B cell (primary cell): ENCODE measurements around the gene DNTT. TPM values are rescaled to one million over a fixed set of nuclear protein-coding genes. Genes with fewer than 3 reads are reported as not detected.

Experiments
- ATAC-seq: fragments of 200-7000 bp; cut with Tn5 transposase; one replicate; pipeline ENCODE4 v1.10.0; 2021; ENCODE audit warnings: low read depth, mild to moderate bottlenecking, moderate number of reproducible peaks, moderate library complexity
- CTCF ChIA-PET: fragments of 350-600 bp; sonication (Branson Sonifier 250); formaldehyde crosslinking; loops from one replicate; lab custom pipeline; 2021; ENCODE audit warnings: antibody characterized with exemption, inconsistent platforms; lab: Charles Lee
- POLR2A ChIA-PET: fragments of 350-600 bp; sonication (Branson Sonifier 250); formaldehyde crosslinking; loops from one replicate; lab custom pipeline; 2021; ENCODE audit warnings: antibody characterized with exemption; lab: Charles Lee
- DNase-seq: peaks from one replicate; pipeline ENCODE4 v3.0.0; 2013
- H2AFZ ChIP-seq: 2 replicates; pipeline ENCODE4 v1.6.1; 2012; ENCODE audit warnings: mild to moderate bottlenecking, low read depth, low read length; ENCODE audit not compliant: insufficient read depth, poor library complexity, severe bottlenecking
- H3K27ac ChIP-seq, 2 donors: 1 replicate in 1 of 2; 2 replicates in 1 of 2; pipeline ENCODE4 v1.5.1; 2012 to 2013; ENCODE audit warnings: low read length in 2 of 2, mild to moderate bottlenecking in 2 of 2, moderate library complexity in 1 of 2
- H3K27me3 ChIP-seq, 4 experiments: fragments of 200-600 bp in 1 of 4; sonication (generic) in 1 of 4; replicated peaks in 1 of 4; 1 replicate in 2 of 4; 2 replicates in 2 of 4; pipeline versions ENCODE4 v1.6.1 to v1.7.0; 2013 to 2016; ENCODE audit warnings: low read length in 3 of 4, mild to moderate bottlenecking in 2 of 4, mixed read lengths in 1 of 4, moderate library complexity in 1 of 4; ENCODE audit not compliant: insufficient read depth in 4 of 4, control insufficient read depth in 3 of 4; ENCODE audit errors: control extremely low read depth in 1 of 4
- H3K36me3 ChIP-seq, 2 experiments: replicated peaks in 1 of 2; 1 replicate in 1 of 2; 2 replicates in 1 of 2; pipeline versions ENCODE4 v1.6.1 to v1.7.1; 2013; ENCODE audit warnings: low read length in 1 of 2; ENCODE audit not compliant: insufficient read depth in 2 of 2, control insufficient read depth in 1 of 2; ENCODE audit errors: control extremely low read depth in 1 of 2, extremely low read depth in 1 of 2
- H3K4me1 ChIP-seq, 2 donors: fragments of 200-600 bp in 1 of 2; sonication (generic) in 1 of 2; 1 replicate in 1 of 2; 2 replicates in 1 of 2; pipeline versions ENCODE4 v1.5.1 to v1.6.1; 2013 to 2017; ENCODE audit warnings: low read length in 2 of 2; ENCODE audit not compliant: control insufficient read depth in 2 of 2, insufficient read depth in 2 of 2
- H3K4me2 ChIP-seq: replicated peaks from 2 replicates; pipeline ENCODE3; 2012; ENCODE audit warnings: mild to moderate bottlenecking, low read depth, low read length; ENCODE audit not compliant: poor library complexity, severe bottlenecking
- H3K4me3 ChIP-seq, 5 experiments: fragments of 200-600 bp in 1 of 5; sonication (generic) in 1 of 5; 1 replicate in 3 of 5; 2 replicates in 2 of 5; pipeline versions ENCODE4 v1.5.1 to v1.7.0; 2011 to 2016; ENCODE audit warnings: low read length in 4 of 5, mild to moderate bottlenecking in 4 of 5, low read depth in 2 of 5, control low read depth in 1 of 5, moderate library complexity in 1 of 5; ENCODE audit not compliant: insufficient read depth in 1 of 5; ENCODE audit errors: control extremely low read depth in 1 of 5, extremely low read depth in 1 of 5
- H3K79me2 ChIP-seq: fragments of 200-600 bp; sonication (generic); one replicate; pipeline ENCODE4 v1.6.0; 2016; ENCODE audit warnings: low read length; ENCODE audit not compliant: control insufficient read depth, insufficient read depth
- H3K9ac ChIP-seq: fragments of 200-600 bp; sonication (generic); 2 replicates; pipeline ENCODE4 v1.6.1; 2017; ENCODE audit warnings: mild to moderate bottlenecking, low read length, moderate library complexity
- H3K9me3 ChIP-seq, 3 donors: one replicate each; pipeline versions ENCODE4 v1.6.1 to v1.7.1; 2013; ENCODE audit warnings: low read length in 2 of 3; ENCODE audit not compliant: control insufficient read depth in 2 of 3, insufficient read depth in 1 of 3; ENCODE audit errors: control extremely low read depth in 1 of 3
- H4K20me1 ChIP-seq: 2 replicates; pipeline ENCODE4 v1.6.0; 2012; ENCODE audit warnings: mild to moderate bottlenecking, low read length; ENCODE audit not compliant: insufficient read depth, control insufficient read depth, poor library complexity, severe bottlenecking
- H3K27ac Mint-ChIP-seq: one replicate; pipeline ENCODE4 v1.8.0; 2021; ENCODE audit warnings: mixed read lengths
- H3K27me3 Mint-ChIP-seq: one replicate; pipeline ENCODE4 v1.8.0; 2021; ENCODE audit warnings: mixed read lengths
- H3K4me1 Mint-ChIP-seq: one replicate; pipeline ENCODE4 v1.8.0; 2021; ENCODE audit warnings: mixed read lengths
- H3K4me3 Mint-ChIP-seq: one replicate; pipeline ENCODE4 v1.8.0; 2021; ENCODE audit warnings: mixed read lengths
- H3K9me3 Mint-ChIP-seq: one replicate; pipeline ENCODE4 v1.8.0; 2022; ENCODE audit warnings: mixed read lengths; ENCODE audit not compliant: insufficient read depth
- CTCF ChIP-seq: fragments of 200-600 bp; IDR thresholded peaks from one replicate; pipeline ENCODE4 v1.8.0; 2022; ENCODE audit warnings: antibody characterized with exemption, mild to moderate bottlenecking
- EZH2 ChIP-seq: IDR thresholded peaks from 2 replicates; pipeline ENCODE4 v1.6.1; 2012; ENCODE audit warnings: borderline replicate concordance, low read depth, mild to moderate bottlenecking, moderate library complexity, low read length; ENCODE audit not compliant: insufficient read depth, poor library complexity, severe bottlenecking
- WGBS: methylation state at CpG from one replicate; pipeline ENCODE4 v1.1.5; 2013; ENCODE audit warnings: missing lambda C conversion rate; ENCODE audit not compliant: insufficient coverage; 5-methylcytosine and 5-hydroxymethylcytosine counted together
- intact Hi-C: fragments of 100-400 bp; cut with micrococcal nuclease; formaldehyde crosslinking; loops from one replicate; pipeline ENCODE4 v1.10.0; 2022
- polyA plus RNA-seq: library from polyadenylated mRNA; depleted of rRNA; stranded (reverse); fragments of >200 nt; gene quantifications from 2 replicates; pipeline ENCODE4 v1.2.3, GENCODE V29; 2012
- total RNA-seq, 2 donors: library from RNA; stranded (reverse); fragments of 120-200 nt in 1 of 2; gene quantifications; 1 replicate in 1 of 2; 2 replicates in 1 of 2; pipeline versions ENCODE4 v1.2.3 to v1.2.4, GENCODE V29; 2013 to 2022

The DNTT gene
- total and polyA plus RNA-seq, 2 donors (not counting 1 experiment from before 2014, with no cell fraction given): not detected

GRCh38 chr10:96255549-96256333 lies 48.5 kb upstream of the DNTT start:
- DNase-seq (no peak), ATAC-seq (no peak)
- Histone ChIP-seq H2AFZ (no peak overlapping the region), H3K4me2 (peak overlapping the region; percentile 30), H3K27ac (peak overlapping the region in 1 of 2 donors; percentile 64), H3K36me3 (peaks cover 2 to 56% of the 10 kb centered on the region in 2 experiments), H3K27me3 (no peaks in the 10 kb centered on the region), H3K79me2 (peaks cover 98% of the 10 kb centered on the region), H3K4me1 (peaks cover 64 to 77% of the 10 kb centered on the region in 2 donors), H3K9ac (peak overlapping the region; percentile 14), H3K9me3 (no peaks in the 10 kb centered on the region), H4K20me1 (peaks cover 53% of the 10 kb centered on the region), H3K4me3 (no peak overlapping the region)
- Mint-ChIP-seq H3K4me3 (peak overlapping the region; percentile 0), H3K27ac (peak overlapping the region; percentile 89), H3K4me1 (peaks cover 77% of the 10 kb centered on the region), H3K27me3 (no peaks in the 10 kb centered on the region), H3K9me3 (no peaks in the 10 kb centered on the region)
- TF ChIP-seq EZH2 (no peak), CTCF (no peak)
- CTCF ChIA-PET: interaction anchor here (0.7 to 15.0 kb wide), 8 partner anchors 10 to 82 kb away, joined by 3 to 111 read pairs (median 4); no protein-coding TSS in a partner anchor
- intact Hi-C loops: no loop called here
- 88% methylated on average over 4 of the region's 6 CpGs for WGBS
- POLR2A ChIA-PET: interaction anchor here (0.9 to 1.3 kb wide), 4 partner anchors 11 to 32 kb away, joined by 3 to 5 read pairs (median 4); no protein-coding TSS in a partner anchor

- 0% methylated on average over 1 of the region's 4 CpGs for WGBS
- H3K4me1 ChIP-seq: peaks cover 79 to 83% of the 10 kb centered on the region in 2 donors
- no peak overlapping the region for H2AFZ ChIP-seq
- CTCF ChIA-PET: interaction anchor here (1.3 to 15.0 kb wide), 7 partner anchors 9 to 36 kb away, joined by 3 to 111 read pairs (median 6); partner anchors contain the start of gene BLNK
- H3K9me3 Mint-ChIP-seq: no peaks in the 10 kb centered on the region
- DNase-seq (no peak), ATAC-seq (no peak)
- intact Hi-C loops: loop anchor here (1.0 kb wide), 1 partner anchor 9 kb away; no protein-coding TSS in a partner anchor
- H4K20me1 ChIP-seq: peaks cover 71% of the 10 kb centered on the region
- H3K27me3 Mint-ChIP-seq: no peaks in the 10 kb centered on the region
- peak overlapping the region; percentile 87 for H3K27ac Mint-ChIP-seq
- peak overlapping the region; percentile 63 for H3K4me3 Mint-ChIP-seq
- H3K79me2 ChIP-seq: peaks cover 98% of the 10 kb centered on the region
- H3K9me3 ChIP-seq: no peaks in the 10 kb centered on the region
- POLR2A ChIA-PET: interaction anchor here (1.6 to 1.8 kb wide), 2 partner anchors 12 to 16 kb away, joined by 3 to 4 read pairs; no protein-coding TSS in a partner anchor
- no peak overlapping the region for H3K9ac ChIP-seq
- no peaks in the 10 kb centered on the region for H3K27me3 ChIP-seq
- H3K4me3 ChIP-seq: peak overlapping the region in 1 of 5 experiments; percentile 0
- peaks cover 76% of the 10 kb centered on the region for H3K4me1 Mint-ChIP-seq
- TF ChIP-seq EZH2 (no peak), CTCF (no peak)
- peak overlapping the region; percentile 40 for H3K4me2 ChIP-seq
- H3K36me3 ChIP-seq: peaks cover 2 to 59% of the 10 kb centered on the region in 2 experiments
- H3K27ac ChIP-seq: peak overlapping the region; percentile 36 to 79
Measured at GRCh38 chr10:96257944-96258343, 46.3 kb upstream of the DNTT start.
